ENCODE results near the gene REXO1.

DNA sequence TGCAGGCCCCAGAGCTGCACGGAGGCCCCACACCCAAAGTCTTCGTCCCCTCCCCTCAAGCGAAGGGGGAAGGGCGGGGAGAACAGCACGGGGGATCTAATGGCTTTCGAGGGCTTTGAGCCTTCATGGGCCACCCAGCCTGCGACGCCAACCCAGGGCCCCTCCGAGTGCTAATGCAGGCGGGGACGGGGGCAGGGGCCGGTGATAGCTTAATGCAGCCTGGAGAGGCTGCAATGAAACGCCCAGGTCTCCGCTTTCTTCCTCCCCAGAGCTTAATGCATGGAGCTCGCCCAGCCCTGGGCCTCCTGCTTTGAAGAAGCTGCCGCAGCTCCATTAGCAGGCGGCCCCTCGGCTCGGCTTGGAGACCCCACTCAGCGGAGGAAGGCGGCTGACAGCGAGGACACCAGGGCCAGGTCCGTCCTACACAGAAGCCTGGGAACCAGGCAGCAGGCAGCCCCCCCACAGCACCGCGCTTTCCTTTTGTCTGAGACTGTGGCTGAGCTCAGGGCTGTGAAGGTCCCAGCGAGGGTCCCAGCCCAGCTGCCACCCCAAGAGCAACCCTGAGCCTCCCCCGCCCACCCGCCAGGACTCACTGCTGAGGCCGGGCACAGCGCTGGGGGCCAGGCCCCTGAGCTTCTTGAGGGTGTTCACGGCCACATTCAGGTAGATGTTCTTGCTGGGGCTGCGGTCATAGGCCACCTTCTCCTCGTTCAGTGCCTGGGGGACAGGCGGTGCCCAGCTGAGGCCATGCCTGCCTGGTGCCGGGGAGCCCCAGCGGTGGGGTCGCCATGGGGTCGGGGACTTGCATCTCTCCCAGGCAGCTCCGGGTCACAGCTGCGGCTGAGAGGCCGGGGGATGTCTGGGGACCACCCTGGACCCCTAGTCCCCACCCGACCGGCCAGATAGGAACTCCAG is 28.7 kb downstream of the REXO1 start:
- TF ChIP-seq JUND (IDR thresholded peaks at IDR 0.05) (no peak), POLR2A (IDR thresholded peaks at IDR 0.05; ENCODE audit: borderline replicate concordance, extremely low read depth, insufficient read depth, insufficient read length) (no peak), EGR1 (IDR thresholded peaks at IDR 0.05; ENCODE audit: low read depth) (no peak), SP1 (IDR thresholded peaks at IDR 0.05; ENCODE audit: low read depth) (no peak), ZNF274 (IDR thresholded peaks at IDR 0.05; ENCODE audit: low read depth, low read length) (no peak), RAD21 (IDR thresholded peaks at IDR 0.05; ENCODE audit: low read depth) (no peak), ELF1 (IDR thresholded peaks at IDR 0.05; ENCODE audit: borderline replicate concordance, low read depth) (no peak), CEBPB (IDR thresholded peaks at IDR 0.05; ENCODE audit: low read depth) (no peak)
- TF ChIP-seq, protein P1, sequence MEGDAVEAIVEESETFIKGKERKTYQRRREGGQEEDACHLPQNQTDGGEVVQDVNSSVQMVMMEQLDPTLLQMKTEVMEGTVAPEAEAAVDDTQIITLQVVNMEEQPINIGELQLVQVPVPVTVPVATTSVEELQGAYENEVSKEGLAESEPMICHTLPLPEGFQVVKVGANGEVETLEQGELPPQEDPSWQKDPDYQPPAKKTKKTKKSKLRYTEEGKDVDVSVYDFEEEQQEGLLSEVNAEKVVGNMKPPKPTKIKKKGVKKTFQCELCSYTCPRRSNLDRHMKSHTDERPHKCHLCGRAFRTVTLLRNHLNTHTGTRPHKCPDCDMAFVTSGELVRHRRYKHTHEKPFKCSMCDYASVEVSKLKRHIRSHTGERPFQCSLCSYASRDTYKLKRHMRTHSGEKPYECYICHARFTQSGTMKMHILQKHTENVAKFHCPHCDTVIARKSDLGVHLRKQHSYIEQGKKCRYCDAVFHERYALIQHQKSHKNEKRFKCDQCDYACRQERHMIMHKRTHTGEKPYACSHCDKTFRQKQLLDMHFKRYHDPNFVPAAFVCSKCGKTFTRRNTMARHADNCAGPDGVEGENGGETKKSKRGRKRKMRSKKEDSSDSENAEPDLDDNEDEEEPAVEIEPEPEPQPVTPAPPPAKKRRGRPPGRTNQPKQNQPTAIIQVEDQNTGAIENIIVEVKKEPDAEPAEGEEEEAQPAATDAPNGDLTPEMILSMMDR (IDR thresholded peaks at IDR 0.05 in 2 of 3, conservative IDR thresholded peaks at IDR 0.05 in 1 of 3; ENCODE audit: borderline replicate concordance in 1 of 3, insufficient read depth in 1 of 3, low read depth in 2 of 3, low read length in 2 of 3): no peak
- TF ChIP-seq, protein P2, sequence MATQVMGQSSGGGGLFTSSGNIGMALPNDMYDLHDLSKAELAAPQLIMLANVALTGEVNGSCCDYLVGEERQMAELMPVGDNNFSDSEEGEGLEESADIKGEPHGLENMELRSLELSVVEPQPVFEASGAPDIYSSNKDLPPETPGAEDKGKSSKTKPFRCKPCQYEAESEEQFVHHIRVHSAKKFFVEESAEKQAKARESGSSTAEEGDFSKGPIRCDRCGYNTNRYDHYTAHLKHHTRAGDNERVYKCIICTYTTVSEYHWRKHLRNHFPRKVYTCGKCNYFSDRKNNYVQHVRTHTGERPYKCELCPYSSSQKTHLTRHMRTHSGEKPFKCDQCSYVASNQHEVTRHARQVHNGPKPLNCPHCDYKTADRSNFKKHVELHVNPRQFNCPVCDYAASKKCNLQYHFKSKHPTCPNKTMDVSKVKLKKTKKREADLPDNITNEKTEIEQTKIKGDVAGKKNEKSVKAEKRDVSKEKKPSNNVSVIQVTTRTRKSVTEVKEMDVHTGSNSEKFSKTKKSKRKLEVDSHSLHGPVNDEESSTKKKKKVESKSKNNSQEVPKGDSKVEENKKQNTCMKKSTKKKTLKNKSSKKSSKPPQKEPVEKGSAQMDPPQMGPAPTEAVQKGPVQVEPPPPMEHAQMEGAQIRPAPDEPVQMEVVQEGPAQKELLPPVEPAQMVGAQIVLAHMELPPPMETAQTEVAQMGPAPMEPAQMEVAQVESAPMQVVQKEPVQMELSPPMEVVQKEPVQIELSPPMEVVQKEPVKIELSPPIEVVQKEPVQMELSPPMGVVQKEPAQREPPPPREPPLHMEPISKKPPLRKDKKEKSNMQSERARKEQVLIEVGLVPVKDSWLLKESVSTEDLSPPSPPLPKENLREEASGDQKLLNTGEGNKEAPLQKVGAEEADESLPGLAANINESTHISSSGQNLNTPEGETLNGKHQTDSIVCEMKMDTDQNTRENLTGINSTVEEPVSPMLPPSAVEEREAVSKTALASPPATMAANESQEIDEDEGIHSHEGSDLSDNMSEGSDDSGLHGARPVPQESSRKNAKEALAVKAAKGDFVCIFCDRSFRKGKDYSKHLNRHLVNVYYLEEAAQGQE (IDR thresholded peaks at IDR 0.05; ENCODE audit: low read depth): no peak
